Embryonic facial prominence (tissue), 1 donor: Measurements from ENCODE around the gene NR2C2.

ENCODE experiments used
- DNase-seq: peaks from one replicate; pipeline ENCODE4 v3.0.0-alpha.2; 2016; ENCODE audit errors: extremely low spot score

NR2C2 gene

DNA sequence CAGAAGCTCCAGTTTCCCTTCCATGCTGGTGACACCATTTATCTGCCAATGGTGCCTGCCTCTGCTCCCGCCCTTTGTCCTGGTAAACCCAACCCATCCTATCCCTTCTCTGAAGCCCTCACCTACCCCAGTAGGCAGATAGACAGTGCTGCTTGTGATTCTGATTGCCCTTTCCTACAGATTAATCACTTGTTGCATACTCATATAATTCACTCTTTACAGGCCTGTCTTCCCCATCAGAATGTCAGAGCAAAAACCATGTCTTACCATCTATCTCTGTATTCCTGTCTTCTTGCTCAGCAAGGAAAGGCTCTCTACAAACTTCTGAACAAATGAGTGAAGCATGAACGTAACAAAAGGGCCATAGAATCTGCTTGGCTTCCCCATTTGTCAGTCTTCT, 69.8 kb downstream of the NR2C2 start:
- DNase-seq, result no peak

GRCh38 chr3:15023249-15023648, 75.9 kb downstream of the NR2C2 start:
- DNase-seq, result no peak

GRCh38 chr3:15023719-15024118, 76.3 kb downstream of the NR2C2 start:
- no peak for DNase-seq

DNA sequence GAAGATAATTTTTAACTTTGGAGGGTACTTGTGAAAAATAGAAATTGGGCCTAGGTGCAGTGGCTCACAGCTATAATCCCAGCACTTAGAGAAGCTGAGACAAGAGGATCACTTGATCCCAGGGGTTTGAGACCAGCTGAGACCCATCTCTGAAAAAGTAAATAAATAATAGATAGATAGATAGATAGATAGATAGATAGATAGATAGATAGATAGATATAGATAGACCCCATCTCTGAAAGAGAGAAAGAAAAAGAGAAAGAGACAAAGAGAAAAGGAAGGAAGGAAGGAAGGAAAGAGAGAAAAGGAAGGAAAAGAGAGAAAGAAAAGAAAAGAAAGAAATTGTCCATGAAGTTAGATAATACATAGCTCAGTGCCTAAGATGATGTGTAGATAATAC, 82.2 kb downstream of the NR2C2 start:
- DNase-seq, result no peak

DNA sequence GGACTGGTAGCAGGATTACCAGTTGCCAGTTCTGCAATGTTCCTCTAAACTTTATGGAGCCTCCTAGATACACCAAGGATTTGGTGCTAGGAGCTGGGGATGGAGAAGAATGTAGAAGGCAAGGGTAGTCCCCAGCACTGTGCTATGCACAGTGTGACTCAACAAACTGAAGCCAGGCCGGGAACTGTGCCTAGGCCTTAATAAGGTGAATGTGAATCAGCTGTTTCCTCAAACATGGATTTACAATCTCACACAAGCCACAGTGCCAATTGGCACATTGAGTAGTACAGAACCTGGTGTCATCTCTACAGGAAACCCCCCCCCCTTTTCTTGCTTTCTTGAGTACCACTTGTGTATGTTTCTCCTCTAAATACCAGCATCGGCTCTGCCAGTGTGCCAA, 85.3 kb downstream of the NR2C2 start:
- DNase-seq, result no peak

DNA sequence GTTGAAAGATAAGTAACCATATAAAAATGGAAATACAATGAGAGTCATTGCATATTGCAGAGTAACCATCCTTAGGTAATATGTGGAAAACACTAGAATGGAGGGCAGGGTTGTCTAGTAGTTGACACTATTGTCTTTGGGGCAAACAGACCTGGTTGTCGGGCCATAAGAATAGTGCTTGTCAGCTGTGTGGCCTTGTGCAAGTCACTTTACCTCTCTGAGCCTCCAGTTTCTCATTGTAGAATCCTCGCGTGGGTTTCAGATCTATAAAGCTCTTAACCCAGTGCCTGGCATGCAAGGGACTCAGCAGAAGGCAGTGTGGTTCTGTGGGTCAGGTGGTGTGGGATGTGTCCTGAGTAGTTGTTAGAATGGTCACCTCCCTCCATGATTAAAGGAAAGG, 85.7 kb downstream of the NR2C2 start:
- no peak for DNase-seq

GRCh38 chr3:15038306-15038705, 90.9 kb downstream of the NR2C2 start:
- DNase-seq, result no peak

DNA sequence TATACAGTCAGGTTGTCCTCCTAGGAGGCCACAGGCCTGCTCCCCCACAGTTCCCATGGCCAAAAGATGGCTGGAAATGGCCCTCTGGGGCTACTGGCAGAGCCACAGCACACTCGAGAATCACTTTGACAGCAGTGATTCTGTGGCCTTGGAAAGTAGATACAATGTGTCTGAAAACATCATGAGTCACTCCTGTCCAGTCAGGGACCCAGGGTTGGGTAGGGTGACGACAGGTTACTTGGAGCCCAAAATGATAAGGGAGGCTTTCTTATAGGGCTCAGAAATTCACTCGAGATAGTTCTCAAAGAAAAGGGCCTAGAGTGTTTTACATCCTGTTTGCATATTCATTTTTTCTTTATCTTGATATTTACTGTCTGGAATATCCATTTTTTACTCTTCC, 93.5 kb downstream of the NR2C2 start:
- no peak for DNase-seq

DNA sequence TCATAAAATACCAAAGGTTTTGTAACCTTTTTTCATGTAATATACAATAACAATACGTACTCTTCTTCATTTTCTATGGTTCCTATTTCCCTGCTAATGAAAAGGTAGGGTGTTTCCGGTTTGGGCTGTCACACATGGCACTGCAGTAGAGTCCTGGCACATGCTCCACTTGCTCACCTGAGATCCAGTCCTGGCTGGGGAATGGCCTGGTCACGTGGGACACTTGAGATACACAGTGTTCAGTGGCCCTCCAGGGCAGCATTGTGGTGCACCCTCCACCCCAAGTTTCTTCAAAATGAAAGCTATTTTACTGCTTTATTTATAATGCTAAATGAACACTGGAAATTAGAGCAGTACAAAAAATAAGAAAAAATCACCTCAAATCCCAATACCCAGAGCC, 94.6 kb downstream of the NR2C2 start:
- no peak for DNase-seq

DNA sequence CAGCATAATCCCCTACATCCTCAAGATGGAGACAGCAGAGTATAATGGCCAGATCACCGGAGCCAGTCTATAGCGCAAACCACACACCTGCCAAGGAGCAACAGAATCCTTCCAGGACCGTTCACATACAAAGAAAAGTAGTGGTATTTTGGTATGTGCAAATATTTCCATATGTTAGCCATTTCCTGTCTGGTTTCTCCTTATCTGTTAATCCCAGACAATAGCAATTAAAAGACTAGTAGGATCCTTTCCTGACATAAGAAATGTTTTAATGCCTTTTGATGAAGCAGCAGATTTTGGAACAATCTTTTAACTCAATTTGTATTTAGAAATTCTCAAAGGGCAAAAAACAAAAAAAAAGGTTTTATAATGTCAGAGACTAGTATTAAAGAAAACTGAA, 95.6 kb downstream of the NR2C2 start:
- DNase-seq, result no peak

DNA sequence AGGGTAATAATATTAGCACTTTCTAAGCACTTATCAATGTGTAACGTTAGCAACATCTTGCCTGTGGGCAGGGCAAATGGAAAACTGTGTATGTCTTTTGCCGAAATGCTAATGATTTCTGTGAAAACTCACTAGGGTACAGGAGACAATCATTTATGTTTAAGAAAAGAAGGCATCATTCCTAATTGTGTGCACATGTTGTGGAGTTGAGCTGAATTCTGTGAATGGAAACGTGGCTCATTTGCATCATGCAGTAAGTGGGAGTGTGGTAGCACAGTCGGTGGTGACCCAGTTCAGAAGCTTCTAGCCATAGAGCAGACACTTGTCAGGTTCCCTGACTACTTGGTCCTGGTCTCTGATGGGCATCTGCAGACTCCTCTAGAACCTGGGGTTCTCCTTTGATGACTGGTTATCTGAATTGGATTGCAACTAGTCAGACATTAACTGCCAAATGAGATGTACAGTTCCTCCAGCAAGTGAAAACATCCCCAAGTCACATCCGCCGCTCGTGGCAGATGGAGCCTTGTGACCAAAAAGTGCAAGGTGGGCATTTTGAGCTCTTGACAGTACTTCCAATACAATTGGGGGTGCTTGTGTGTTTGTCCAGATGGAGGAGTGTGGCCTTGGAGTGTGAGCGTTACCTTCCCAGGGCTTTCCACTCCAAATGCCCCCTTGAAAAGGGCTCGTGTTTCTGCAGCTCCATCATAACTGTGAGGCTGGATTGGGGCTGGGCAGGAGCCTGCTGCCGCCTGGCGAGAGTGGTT, 96.2 kb downstream of the NR2C2 start:
- no peak for DNase-seq

DNA sequence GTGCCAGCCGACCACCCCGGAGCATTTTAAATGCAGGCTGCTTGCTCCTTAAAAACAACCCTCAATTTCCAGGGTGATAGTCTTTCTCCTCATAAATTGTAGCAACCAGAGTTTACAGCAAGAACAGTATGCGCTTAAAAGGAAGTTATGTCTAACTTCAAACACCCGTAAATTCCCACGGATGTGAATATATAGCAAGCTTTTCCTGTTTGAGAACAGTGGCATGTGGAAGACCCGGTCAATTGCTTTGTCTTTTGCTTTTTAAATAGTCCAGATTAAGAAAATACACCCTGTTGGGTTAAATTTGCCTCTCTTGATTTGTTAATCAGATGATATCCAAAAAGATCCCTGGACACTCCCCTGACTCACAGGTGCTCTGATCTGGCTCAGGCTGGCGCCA, 96.9 kb downstream of the NR2C2 start:
- DNase-seq, result no peak

DNA sequence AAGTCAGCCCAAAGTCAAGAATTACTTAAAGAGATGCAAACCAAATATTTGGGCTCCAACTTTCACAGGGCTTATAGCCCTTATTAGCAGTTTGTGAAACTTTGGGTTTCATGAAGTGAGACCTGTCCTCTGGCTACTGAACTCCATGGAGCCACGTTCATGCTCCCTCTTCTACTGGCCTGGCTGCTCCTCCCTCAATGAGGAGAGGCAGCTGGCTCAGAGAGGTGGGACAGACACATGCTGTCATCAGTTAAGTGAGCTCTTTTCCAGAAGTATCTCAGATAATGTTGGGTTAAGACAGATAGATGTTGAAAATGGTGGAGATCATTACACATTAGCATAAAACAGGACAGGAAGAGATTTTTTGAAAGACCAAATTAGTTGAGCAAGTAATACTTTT, 98.3 kb downstream of the NR2C2 start:
- no peak for DNase-seq

DNA sequence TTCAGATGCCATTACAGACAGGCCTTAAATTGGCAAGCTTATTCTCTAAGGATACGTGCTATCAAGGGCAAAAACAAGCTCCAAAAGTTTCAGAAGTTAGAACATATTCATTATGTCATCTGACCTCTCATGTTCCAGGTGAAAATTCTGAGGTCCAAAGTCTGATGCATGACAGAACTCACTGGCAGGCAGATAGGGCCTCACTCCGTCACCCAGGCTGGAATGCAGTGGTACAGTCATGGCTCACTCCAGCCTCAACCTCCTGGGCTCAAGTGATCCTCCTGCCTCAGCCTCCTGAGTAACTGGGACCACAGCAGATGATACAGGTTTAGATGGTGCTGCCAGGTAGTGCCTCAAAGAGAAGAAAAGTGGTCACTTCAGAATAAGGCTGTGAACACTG, 102.2 kb downstream of the NR2C2 start:
- DNase-seq, result no peak

DNA sequence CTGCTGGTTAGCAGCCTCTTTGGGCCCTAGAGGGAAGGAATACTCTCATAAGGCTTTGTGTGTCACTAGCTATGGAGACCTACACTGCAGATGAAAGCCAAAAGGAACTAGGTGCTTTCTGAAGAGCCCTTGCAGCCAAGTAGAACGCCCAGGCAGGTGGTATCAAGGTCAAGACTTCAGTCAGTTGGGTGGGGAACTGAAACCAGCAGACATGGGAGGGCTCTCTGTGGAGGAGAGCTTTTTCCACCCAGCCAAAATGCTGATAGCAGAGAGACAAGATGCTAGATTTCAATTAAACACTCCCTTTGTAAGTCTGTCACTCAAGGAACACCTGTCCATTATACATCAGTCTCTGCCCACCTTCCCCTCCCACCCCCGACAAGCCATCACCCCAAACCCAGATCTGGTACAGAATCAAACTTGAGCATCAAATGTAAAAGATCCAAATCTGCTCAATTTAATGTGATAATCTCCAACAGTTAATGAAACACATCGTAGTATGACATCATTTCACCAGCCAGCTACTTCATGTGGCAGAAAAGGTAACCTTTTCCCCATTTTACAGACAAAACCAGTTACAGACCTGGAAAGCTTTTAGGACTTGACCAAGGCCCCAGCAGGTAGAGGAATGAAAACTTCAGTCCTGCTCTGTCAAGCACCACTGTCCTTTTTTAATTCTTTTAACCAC, 103.2 kb downstream of the NR2C2 start:
- DNase-seq, result no peak

DNA sequence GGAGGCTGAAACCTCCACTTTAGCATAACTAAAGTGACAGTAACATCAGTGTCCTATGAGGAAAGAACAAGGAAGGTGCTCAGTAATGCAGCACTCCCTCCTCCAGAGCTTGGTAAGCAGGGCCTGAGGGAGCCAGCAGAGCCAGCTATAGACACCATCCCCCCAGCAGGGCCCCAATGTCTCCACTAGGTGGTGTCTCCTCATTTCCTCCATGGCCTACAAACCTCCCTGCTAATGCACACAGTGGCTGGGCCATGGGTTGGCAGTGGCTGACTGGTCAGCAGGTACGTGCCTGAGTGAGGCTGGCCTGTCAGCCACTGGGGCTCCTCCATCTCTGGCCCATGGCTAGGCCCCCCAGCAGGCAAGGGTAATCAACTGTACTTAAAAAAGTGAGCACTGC, 104.1 kb downstream of the NR2C2 start:
- no peak for DNase-seq

DNA sequence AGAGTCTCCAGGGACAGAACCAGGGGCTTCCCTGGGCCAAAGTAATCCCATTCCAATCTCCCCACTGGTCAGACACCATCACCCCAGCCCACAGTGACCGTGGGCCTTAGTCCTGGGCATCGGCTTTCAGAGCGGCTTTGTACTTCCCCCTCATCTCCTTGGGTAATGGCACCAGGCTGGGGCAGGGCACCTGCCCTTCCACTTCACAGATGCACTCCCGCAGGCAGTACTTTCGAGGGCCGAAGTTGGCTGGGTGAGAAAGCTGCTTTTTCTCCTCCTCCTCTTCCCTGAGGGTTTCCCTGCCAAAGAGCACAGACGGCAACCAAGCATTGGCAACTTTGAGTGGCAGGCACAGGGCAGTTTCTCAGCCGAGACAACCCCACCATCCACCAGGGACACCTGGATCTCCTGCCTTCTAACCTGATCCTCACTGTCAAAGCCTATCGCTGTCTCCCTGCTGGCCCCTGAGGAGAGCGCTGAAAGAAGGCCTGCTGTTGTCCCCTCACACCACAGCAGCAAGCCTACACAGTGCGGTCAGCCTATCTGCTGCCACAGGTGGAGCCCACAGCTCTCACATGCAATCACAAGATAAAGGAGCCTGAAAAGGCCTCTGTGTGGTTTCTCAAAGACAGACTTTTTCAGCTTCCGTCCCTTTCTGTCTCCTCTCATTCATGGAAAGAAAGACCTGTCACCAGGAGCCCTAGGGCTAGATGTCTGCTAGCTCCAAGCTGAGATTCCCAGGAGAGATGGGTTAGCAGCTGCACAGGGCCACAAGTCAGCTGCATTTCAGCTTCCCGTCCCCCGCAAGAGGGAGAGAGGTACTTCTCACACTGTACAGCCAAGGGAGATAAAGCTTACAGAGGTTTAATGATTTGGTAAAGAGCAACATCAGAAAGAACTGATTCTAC, 105.2 kb downstream of the NR2C2 start:
- DNase-seq, result no peak

DNA sequence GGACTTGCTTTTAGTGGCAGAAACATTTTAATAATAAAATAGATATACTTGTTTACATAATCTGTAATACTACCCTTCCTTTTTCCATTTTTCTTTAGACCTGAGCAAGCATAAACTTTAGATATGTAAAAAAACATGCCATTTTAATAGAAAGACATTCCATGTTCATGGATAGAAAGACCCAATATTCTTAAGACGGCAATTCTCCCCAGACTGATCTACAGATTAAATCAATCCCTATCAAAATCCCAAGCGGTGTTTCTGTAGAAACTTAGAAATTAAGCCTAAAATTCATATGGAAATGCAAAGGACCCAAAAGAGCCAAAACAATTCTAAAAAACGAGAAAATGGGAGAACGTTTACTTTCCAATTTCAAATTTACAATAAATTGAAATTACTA, 106.2 kb downstream of the NR2C2 start:
- DNase-seq, result no peak

GRCh38 chr3:15055019-15055557, 107.7 kb downstream of the NR2C2 start:
- DNase-seq, result no peak

- DNase-seq, result no peak
These were observed 109.5 kb downstream of the NR2C2 start for GRCh38 chr3:15056676-15057404.

DNA sequence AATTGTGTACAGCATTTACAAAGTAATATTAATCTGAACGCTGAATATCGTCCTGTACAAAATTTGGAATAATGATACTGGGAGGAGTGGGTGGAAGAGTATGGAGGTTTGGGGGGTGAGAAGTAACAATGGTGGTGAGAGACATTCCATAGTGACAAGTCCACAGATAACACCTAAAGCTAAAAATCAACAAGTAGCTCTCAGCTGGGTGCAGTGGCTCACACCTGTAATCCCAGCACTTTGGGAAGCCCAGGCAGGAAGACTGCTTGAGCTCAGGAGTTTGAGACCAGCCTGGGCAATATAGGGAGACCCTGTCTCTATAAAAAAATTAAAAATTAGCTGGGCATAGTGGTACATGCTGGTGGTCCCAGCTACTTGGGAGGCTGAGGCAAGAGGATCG, 112.6 kb downstream of the NR2C2 start:
- no peak for DNase-seq

DNA sequence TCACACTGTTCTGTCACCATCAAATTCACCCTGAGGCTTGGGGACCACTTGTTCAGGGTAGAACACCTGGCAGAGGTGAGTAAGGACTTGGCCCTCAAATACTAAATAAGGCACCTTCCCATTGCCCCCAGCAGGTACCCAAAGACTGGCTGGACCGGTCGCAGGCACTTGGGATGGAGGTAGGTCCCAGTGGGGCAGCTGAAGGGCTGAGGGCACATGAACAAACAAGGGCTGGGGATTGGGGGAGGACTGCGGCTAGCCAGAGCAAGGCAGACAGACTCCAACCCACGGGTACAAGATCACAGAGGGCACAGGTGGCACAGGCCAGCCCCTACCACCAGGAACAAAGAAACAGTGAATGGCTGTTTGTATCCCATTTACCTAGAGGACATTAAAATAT, 115.9 kb downstream of the NR2C2 start:
- no peak for DNase-seq
